ENCODE measurements around the gene CD84.
"Not testable (repeated sequence)": the region's sequence is repeated elsewhere in the genome, so short reads cannot be mapped to it uniquely, and the experiment has no call there.

GRCh38 chr1:160529401-160529952, 49.8 kb downstream of the CD84 start:
- not testable (repeated sequence) for TF ChIP-seq CTCF (IDR thresholded peaks at IDR 0.05; ENCODE audit: poor library complexity); EZH2 (IDR thresholded peaks at IDR 0.05; ENCODE audit: borderline replicate concordance); EZH2phosphoT487 (IDR thresholded peaks at IDR 0.05; ENCODE audit: low read depth, severe bottlenecking, unreplicated experiment)
